ENCODE data around the gene VPS13D. TPM values are rescaled to one million over a fixed set of nuclear protein-coding genes. Genes with fewer than 3 reads are reported as not detected.
A peak's percentile ranks its signal among the peaks of the same experiment; 100 is the strongest.
"Not testable (repeated sequence)": the region's sequence is repeated elsewhere in the genome, so short reads cannot be mapped to it uniquely, and the experiment has no call there.

The VPS13D gene
- polyA plus RNA-seq, 3 donors, result 3.6 to 20.2 (median 5.1) TPM

DNA sequence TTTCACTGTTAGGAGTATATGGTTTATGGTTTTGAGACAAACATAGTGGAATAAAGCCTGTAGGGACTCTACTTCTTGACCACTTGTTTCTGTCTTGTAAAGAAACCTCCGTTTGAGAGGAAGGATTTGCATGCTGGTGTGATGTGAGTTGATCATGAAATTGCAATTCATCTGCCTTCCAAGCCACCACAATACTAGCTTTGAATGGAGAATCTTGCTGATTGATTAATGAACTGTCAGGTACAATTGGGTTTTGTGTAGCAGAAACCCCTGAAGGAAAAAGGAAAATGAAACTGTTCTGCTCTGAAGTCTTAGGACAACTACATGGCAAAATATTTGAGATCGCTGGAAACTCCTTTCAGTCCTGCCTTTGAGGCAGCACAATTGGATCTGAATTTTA is 90.7 kb downstream of the VPS13D start:
- Histone ChIP-seq H3K9me3 (replicated peaks in 1 of 2; ENCODE audit: control insufficient read depth in 1 of 2, insufficient read depth in 1 of 2, low read length in 2 of 2) (no peaks in the 10 kb centered on the region), H4K20me1 (ENCODE audit: insufficient read depth, low read length) (no peaks in the 10 kb centered on the region), H3K9ac (ENCODE audit: insufficient read depth, low read length, poor library complexity, severe bottlenecking) (no peak overlapping the region), H3K27me3 (ENCODE audit: control insufficient read depth in 2 of 2, insufficient read depth in 2 of 2, low read length in 2 of 2) (no peaks in the 10 kb centered on the region), H3K4me2 (replicated peaks; ENCODE audit: extremely low read depth, low read length, poor library complexity, severe bottlenecking) (no peak overlapping the region), H3K79me2 (ENCODE audit: insufficient read depth, low read length) (no peaks in the 10 kb centered on the region), H3K36me3 (replicated peaks in 1 of 2; ENCODE audit: control insufficient read depth in 1 of 2, insufficient read depth in 2 of 2, low read length in 2 of 2) (peaks cover 75 to 97% of the 10 kb centered on the region in 2 donors), H3K27ac (ENCODE audit: low read depth in 1 of 2, low read length in 2 of 2) (no peak overlapping the region), H3K4me3 (replicated peaks in 1 of 3; ENCODE audit: low read depth in 2 of 3, low read length in 3 of 3) (no peak overlapping the region), H2AFZ (ENCODE audit: insufficient read depth, low read depth, low read length, poor library complexity, severe bottlenecking) (no peak overlapping the region), H3K4me1 (ENCODE audit: control insufficient read depth in 1 of 2, insufficient read depth in 2 of 2, low read length in 2 of 2) (no peaks in the 10 kb centered on the region)
- 25% methylated on average over 1 of the region's 2 CpGs for WGBS (ENCODE audit: insufficient coverage)
- no peak overlapping the region for H3K27ac Mint-ChIP-seq
- H3K36me3 Mint-ChIP-seq, result peaks cover 76 to 94% of the 10 kb centered on the region in 2 donors
- TF ChIP-seq, protein P1, sequence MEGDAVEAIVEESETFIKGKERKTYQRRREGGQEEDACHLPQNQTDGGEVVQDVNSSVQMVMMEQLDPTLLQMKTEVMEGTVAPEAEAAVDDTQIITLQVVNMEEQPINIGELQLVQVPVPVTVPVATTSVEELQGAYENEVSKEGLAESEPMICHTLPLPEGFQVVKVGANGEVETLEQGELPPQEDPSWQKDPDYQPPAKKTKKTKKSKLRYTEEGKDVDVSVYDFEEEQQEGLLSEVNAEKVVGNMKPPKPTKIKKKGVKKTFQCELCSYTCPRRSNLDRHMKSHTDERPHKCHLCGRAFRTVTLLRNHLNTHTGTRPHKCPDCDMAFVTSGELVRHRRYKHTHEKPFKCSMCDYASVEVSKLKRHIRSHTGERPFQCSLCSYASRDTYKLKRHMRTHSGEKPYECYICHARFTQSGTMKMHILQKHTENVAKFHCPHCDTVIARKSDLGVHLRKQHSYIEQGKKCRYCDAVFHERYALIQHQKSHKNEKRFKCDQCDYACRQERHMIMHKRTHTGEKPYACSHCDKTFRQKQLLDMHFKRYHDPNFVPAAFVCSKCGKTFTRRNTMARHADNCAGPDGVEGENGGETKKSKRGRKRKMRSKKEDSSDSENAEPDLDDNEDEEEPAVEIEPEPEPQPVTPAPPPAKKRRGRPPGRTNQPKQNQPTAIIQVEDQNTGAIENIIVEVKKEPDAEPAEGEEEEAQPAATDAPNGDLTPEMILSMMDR (IDR thresholded peaks at IDR 0.05), result no peak
- intact Hi-C loops (cut with micrococcal nuclease), result no loop called here
- peaks cover 5% of the 10 kb centered on the region for H3K4me1 Mint-ChIP-seq
- H3K27me3 Mint-ChIP-seq (ENCODE audit: low read depth in 3 of 3), result no peaks in the 10 kb centered on the region
- no peak overlapping the region for H3K4me3 Mint-ChIP-seq
- peaks cover 0 to 4% (median 2%) of the 10 kb centered on the region in 7 donors for H3K9me3 Mint-ChIP-seq
- no peak for DNase-seq

DNA sequence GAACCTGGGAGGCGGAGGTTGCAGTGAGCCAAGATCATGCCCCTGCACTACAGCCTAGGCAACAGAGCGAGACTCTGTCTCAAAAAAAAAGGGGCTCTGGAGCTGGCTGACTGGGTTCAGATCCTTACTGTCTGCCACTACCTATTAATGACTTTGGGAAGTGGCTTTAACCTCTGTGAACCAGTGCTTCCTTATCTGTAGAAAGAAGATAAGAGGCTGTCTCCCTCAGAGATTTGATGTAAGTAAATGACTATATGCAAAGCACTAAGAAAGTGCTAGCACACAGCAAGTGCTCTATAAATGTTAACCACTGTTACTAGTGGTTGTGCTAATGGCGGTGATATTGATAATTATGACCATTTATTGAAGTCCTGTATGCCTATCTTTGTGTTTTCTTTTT is 94.6 kb downstream of the VPS13D start:
- H3K4me3 Mint-ChIP-seq, result no peak overlapping the region
- Histone ChIP-seq H4K20me1 (ENCODE audit: insufficient read depth, low read length) (no peaks in the 10 kb centered on the region), H2AFZ (ENCODE audit: insufficient read depth, low read depth, low read length, poor library complexity, severe bottlenecking) (no peak overlapping the region), H3K36me3 (replicated peaks in 1 of 2; ENCODE audit: control insufficient read depth in 1 of 2, insufficient read depth in 2 of 2, low read length in 2 of 2) (peaks cover 66 to 85% of the 10 kb centered on the region in 2 donors), H3K4me2 (replicated peaks; ENCODE audit: extremely low read depth, low read length, poor library complexity, severe bottlenecking) (no peak overlapping the region), H3K4me1 (ENCODE audit: control insufficient read depth in 1 of 2, insufficient read depth in 2 of 2, low read length in 2 of 2) (no peaks in the 10 kb centered on the region), H3K27ac (ENCODE audit: low read depth in 1 of 2, low read length in 2 of 2) (peak overlapping the region in 1 of 2 donors; percentile 61), H3K79me2 (ENCODE audit: insufficient read depth, low read length) (no peaks in the 10 kb centered on the region), H3K4me3 (replicated peaks in 1 of 3; ENCODE audit: low read depth in 2 of 3, low read length in 3 of 3) (no peak overlapping the region), H3K9ac (ENCODE audit: insufficient read depth, low read length, poor library complexity, severe bottlenecking) (no peak overlapping the region), H3K27me3 (ENCODE audit: control insufficient read depth in 2 of 2, insufficient read depth in 2 of 2, low read length in 2 of 2) (no peaks in the 10 kb centered on the region), H3K9me3 (replicated peaks in 1 of 2; ENCODE audit: control insufficient read depth in 1 of 2, insufficient read depth in 1 of 2, low read length in 2 of 2) (no peaks in the 10 kb centered on the region)
- peaks cover 0 to 4% (median 2%) of the 10 kb centered on the region in 7 donors for H3K9me3 Mint-ChIP-seq
- H3K36me3 Mint-ChIP-seq, result peaks cover 65 to 88% of the 10 kb centered on the region in 2 donors
- TF ChIP-seq, protein P1 (IDR thresholded peaks at IDR 0.05), result no peak
- no peak for DNase-seq
- intact Hi-C loops (cut with micrococcal nuclease), result no loop called here
- H3K4me1 Mint-ChIP-seq, result peaks cover 5% of the 10 kb centered on the region
- H3K27ac Mint-ChIP-seq, result peak overlapping the region in 3 of 7 donors; percentile 21 to 63 (median 55)
- 100% methylated on average over 2 of the region's 3 CpGs for WGBS (ENCODE audit: insufficient coverage)
- no peaks in the 10 kb centered on the region for H3K27me3 Mint-ChIP-seq (ENCODE audit: low read depth in 3 of 3)

DNA sequence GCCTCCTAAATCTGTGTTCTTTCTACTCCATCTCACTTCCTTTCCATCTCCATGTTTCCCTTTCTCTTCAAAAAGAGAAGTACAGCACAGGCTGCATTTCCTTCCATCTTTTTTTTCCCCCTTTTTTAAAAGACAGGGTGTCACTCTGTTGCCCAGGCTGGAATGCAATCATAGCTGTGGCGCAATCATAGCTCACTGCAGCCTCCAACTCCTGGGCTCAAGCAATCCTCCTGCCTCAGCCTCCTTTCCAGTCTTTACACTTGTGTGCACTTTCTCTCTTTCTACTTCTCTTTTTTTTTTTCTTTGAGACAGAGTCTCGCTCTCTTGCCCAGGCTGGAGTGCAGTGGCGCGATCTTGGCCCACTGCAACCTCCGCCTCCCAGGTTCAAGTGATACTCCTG is 95.1 kb downstream of the VPS13D start:
- H2AFZ ChIP-seq (ENCODE audit: insufficient read depth, low read depth, low read length, poor library complexity, severe bottlenecking); H3K9me3 ChIP-seq (replicated peaks in 1 of 2; ENCODE audit: control insufficient read depth in 1 of 2, insufficient read depth in 1 of 2, low read length in 2 of 2); H3K4me3 Mint-ChIP-seq; H3K9ac ChIP-seq (ENCODE audit: insufficient read depth, low read length, poor library complexity, severe bottlenecking); H3K27me3 ChIP-seq (ENCODE audit: control insufficient read depth in 2 of 2, insufficient read depth in 2 of 2, low read length in 2 of 2); H3K4me1 ChIP-seq (ENCODE audit: control insufficient read depth in 1 of 2, insufficient read depth in 2 of 2, low read length in 2 of 2); intact Hi-C loops (cut with micrococcal nuclease); H3K9me3 Mint-ChIP-seq; H3K79me2 ChIP-seq (ENCODE audit: insufficient read depth, low read length); H4K20me1 ChIP-seq (ENCODE audit: insufficient read depth, low read length); H3K4me1 Mint-ChIP-seq; DNase-seq; H3K27me3 Mint-ChIP-seq (ENCODE audit: low read depth in 3 of 3); H3K4me3 ChIP-seq (replicated peaks in 1 of 3; ENCODE audit: low read depth in 2 of 3, low read length in 3 of 3); H3K4me2 ChIP-seq (replicated peaks; ENCODE audit: extremely low read depth, low read length, poor library complexity, severe bottlenecking): not testable (repeated sequence)
- peak overlapping the region in 1 of 2 donors; percentile 61 for H3K27ac ChIP-seq (ENCODE audit: low read depth in 1 of 2, low read length in 2 of 2)
- 100% methylated on average over 5 of the region's 5 CpGs for WGBS (ENCODE audit: insufficient coverage)
- peak overlapping the region; percentile 1 to 70 (median 60) for H3K27ac Mint-ChIP-seq
- peaks cover 65 to 88% of the 10 kb centered on the region in 2 donors for H3K36me3 Mint-ChIP-seq
- H3K36me3 ChIP-seq (replicated peaks in 1 of 2; ENCODE audit: control insufficient read depth in 1 of 2, insufficient read depth in 2 of 2, low read length in 2 of 2), result peaks cover 64 to 85% of the 10 kb centered on the region in 2 donors

Data from CD14-positive monocyte (primary cell).